DMS114 treated with DMSO at 0.1 percent for 48 hours (cell line): ENCODE results near the gene DICER1.

ENCODE experiments used
- DNase-seq: peaks from one replicate; lab custom pipeline; 2025; ENCODE audit not compliant: unreplicated experiment; lab: John Stamatoyannopoulos, UW

DICER1 gene

DNA sequence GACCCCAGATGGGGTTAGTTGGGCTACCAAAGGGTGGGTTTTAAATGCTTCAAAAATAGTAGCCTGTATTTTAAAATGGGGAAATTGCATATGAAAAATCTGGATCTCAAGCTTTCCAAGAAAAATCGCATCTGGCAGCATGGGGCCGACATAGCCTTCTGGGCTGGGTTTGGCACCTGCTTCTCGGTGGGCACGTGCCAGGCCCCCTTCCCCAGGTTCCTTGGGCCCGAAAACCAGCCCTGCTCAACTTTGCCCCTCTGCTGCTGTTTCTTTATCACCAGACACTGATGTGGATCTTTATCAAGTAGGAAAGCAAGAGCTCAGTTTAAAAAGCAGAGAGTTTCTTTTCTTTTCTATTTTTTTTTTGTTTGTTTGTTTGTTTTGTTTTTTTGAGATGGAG lies 95.1 kb downstream of the DICER1 start:
- DNase-seq, result no peak

DNA sequence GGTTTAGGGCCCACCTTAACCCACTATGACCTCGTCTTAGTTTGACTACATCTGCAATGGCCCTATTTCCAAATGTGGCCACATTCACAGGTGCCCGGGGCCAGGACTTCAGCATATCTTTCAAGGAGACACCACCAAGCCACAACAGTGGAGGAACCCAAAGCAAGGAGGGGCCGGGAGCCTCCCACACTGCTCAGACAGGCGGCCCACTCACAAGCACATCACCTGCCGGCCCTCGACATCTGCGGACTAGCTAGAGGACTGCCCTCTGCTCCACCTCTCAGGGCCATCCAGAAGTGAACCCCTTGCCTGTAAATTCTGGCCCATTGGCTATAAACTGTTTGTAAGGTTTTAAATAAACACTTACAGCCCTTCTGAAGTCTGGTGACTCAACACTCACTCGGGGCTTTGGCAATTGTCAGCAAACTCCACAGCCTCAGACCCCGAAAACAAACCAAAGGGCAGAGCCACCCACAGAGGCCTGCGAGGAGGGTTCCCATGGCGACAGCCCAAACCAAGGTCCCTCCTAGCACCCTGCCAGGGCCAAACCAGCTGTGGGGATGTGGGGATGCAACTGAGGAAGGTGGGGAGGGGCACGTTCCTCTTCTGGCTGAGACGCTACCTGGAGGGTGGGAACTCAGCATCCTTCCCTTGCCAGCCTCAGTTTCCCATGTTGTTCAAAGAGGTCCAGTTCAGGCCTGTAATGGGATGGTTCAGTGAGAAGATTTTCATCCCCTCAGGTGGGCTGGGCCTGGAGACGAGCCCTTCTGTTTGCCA lies 95.8 kb downstream of the DICER1 start:
- no peak for DNase-seq

DNA sequence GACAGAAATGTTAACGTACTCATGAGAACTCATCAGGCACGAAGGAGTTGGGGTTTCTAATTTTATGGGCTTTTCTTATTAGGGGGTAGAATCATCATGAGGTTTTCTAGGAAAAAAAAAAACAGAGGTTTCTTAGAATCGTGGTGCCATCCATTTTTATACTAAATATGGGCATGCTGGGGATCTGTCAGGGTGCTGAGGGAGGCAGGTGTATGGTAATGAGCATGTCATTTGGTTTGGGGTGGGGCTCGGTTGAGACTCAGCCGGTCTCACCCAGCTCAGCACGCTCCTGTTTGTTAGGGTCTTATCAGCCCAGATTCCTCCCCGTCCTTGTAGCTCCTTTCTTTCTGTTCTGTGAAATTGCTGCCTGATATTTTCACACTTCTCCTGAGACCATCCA lies 98.2 kb downstream of the DICER1 start:
- no peak for DNase-seq

DNA sequence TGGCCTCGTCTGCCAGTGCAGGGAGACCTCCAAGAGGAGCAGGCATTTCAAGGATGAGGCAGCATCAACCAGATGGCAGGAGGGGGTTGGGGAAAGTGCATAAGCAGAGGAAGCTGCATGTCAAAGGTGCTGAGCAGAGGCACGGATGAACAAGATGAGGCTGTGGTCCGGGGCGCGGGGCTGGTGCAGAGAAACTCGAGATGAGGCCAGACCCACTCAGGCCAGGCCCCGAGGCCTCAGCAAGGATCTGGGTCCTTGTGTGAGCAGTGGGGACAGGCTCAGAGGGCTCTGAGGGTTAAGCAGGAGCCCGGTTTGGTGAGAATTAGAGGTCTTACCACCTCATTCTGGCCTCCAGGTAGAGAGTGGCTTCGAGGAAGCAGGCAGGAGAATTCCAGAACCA lies 98.8 kb downstream of the DICER1 start:
- DNase-seq, result no peak

DNA sequence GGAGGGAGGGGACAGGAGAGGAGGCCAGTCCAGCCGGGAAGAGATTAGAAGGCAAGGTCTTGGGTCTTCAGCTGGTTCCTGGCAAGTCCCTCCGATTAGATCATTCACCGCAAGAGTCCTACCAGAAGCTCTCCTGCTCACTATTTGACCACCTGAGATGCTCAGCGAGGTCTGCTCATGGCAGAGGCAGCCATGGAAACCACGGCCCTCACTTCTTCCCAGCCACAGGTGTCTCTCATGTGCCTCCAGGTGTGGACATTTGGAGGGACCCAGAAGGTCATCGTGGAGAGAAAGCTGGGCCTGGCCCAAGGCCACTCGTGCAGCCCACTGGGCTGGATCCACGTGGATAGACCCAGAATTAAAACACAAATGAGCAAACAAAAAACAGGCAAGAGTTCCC lies 99.5 kb downstream of the DICER1 start:
- DNase-seq, result no peak

DNA sequence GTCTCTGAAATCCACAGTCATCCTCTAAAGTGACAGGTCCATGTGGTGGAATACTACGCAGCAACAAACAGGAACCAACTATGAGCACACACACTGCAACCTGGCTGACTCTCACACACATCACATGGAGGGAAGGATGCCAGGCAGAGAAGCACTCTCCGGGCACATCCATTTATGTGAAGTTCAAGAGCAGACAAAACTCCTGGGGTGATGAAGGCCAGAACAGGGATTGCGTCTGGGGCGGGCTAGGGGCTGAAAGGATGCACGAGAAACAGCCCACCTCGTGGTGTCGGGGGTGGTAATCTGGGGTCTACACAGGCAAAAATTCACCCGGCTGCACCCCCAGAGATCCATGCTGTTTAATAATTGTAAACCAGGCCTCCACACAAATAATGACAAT lies 100.2 kb downstream of the DICER1 start:
- no peak for DNase-seq

DNA sequence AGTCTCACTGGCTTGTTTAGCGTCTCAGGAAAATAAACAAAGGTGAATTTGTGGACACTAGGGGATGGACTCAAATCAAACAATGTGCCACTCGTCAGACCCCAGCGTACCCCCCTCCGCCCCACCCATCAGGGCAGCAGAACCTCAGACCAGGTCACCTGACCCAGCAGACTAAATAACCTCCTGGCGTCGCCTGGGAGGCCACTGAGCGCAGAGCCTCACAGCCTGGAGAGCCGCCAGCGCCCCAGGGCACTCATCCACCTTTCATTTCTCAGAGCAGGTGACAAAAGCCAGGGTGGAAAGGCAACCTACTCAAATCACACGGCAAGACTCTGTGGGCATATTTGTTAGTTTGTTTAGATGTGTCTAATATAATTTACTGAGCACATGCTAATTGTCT lies 100.9 kb downstream of the DICER1 start:
- no peak for DNase-seq

DNA sequence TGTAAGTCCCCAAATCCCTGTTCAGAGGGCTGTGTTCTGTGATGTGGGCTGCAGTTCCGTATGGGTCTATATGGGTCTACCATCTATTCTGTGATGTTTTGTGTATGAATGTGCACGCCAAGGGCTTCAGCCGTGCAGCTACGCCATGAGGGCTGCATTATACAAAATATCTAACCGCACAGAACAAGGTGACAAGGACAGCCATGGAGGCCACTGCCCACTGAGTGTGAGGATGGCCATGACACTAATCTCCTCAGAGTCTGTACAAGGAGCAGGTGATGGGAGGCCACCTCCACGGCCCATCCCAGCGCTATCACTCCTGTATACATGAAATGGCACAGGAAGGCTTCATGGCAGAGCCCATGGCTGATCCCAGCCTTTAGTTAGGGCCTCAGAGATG lies 102.0 kb downstream of the DICER1 start:
- DNase-seq, result no peak

DNA sequence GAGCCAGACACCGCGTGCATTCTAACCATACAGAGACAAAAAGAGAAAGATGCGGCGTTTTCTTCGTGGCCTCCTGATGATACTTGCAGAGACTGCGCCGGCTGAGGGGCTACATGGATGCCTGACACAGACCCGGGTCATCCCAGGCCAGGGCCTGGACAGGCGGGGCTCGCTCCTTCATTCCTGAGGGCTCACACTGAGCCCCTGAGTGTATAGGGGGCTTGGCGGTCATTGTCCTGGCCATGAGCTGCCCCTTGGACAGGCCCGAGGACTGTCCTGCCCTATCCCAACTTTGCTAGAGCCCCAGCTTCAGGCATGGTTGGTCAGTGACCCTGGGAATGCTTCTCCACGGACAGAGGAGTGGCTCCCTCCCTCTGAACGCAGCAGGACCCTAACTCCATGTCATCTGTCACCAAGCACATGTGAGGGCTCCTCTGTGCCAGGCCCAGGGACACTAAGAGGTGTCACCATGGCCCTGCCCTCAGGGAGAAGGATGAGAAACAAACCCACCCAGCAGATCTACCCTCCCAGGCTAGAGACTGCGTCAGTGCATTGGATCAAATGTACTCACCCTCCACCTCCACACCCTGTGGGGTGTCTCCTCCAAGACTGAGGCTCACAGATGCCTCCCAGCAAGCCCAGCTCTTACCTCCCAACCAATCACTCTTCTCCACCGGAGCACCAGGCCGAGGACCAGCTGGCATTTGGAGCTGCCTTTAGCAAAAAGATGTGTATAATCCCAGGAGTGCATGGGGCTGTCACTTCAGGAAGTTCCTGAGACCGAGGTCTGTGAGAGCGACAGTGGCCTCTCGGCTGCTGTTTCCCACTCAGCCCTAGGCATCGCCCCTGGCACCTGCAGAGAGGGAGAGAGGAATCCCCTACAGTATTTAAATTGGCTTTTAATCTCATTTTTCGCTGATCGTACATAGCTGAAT lies 102.7 kb downstream of the DICER1 start:
- no peak for DNase-seq

DNA sequence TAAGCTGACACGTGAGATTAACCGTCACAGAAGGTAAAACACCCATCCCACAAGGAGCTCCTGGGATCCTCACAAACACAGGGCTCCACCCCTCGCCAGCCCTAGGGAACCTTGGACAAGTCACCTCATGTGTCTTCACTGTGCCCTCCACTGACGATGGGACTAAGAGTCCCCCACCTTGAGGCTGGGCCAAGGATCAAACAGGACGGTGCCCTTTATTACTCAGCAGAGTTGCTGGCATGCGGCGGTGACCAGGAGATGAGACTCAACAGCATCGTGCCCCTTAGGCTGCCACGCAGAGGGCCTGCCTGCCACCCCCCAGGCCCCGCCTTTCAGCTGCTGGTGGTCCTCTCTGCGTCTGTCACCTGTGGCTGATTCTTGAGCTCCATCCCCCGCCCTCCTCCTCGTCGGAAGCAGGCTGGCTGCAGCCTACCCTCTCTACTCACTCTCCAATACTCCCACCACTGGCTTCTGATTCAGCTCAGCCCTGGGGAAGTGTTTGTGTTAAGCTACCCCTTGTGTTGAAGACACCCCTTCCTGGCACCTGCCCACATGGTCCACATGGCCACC lies 105.2 kb downstream of the DICER1 start:
- no peak for DNase-seq

DNA sequence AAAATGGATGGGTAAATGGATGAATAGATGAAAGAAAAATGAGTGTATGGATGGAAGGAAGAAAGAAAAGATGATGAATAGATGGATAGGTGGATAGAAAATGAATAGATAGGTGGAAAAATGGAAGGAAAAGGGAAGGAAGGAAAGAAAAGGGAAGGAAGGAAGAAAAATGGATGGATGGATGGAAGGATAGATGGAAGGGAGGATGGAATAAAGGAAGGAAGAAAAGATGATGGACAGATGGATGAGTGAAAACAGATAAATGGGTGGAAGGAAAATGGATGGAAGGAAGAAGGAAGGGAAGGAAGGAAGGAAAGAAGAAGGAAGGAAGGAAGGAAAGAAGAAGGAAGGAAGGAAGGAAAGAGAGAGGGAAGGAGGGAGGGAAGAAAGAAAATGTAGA lies 107.4 kb downstream of the DICER1 start:
- no peak for DNase-seq

DNA sequence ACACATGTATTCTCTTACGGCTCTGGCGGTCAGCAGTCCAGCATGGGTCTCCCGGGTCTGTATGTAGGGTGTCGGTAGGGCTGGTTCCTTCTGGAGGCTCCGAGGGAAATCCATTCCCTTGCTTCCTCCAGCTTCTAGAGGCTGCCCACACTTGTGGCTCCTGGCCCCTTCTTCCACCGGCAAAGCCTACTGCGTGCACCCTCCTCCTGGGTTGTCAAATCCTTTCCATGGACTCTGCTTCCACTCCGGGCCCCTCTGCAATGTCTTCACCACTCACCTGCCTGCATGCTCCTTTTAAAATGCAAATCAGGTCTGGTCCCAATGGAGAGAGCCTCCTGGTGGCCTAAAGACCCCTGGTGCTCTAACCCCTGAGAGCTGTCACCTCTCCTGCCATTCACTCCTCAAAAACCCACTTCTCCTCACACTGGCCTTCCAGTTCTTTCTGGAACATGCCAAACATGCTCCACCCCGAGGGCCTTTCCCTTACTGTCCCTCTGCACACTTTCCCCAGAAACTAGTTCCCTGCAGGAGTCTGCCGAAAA lies 108.5 kb downstream of the DICER1 start:
- no peak for DNase-seq

DNA sequence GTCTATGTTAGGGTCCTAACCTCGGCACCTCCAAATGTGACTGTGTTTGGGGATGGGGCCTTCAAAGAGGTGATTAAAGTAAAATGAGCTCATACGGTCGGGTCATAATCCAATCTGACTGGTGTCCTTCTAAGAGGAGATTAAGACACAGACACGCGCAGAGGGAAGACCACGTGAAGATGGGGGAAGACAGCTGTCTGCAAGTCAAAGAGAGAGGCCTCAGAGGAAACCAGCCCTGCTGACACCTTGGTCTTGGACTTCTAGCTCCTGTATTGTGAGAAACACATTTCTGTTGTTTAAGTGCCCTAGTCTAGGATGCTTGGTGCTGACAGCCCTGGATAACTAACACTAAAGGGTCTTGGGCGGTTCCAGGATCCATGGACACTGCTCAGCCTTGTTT lies 109.6 kb downstream of the DICER1 start:
- DNase-seq, result no peak

DNA sequence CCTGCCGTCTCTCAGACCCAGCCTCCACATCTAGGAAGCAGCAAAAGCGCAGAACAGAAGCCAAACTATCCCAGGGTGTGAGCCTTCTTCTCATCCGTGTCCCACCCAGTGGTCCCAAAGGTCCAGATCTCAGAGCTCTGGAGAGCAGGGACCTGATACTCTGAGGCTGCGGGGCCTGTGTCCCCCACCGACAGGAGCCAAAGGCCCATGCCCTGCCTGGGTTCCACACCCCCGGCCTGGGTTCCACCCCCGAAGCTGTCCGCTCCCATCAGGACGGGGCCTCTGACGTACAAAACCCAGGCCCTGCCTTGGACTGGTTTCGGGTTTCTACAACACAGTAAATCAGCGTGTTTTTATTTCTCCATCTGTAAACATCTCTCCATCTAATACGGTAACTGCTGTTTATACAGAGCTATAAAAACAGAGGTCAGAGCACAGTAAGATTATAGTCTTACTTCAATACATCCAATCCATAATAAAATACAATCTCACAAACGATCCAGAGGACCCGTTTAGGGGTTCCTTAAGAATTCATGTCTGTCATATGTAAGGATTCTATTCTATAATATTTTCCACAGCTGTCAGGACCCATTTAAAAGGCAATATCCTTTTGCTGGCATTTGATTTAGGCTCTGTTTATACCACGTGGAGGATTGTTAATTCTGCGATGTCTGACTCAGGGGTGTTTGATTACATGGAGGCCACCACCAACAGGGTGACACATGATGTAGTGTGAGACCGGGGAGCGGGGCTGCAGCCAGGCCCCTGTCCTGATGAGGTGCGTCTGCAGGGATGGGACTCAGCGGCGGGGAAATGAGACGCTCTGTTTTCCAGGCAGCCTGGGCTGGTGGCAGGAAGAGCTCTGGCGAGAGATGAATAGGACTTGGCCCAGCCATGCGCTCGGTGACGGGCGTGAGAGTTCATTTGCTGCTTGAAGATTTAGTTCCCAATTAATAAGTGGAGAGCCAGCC lies 110.3 kb downstream of the DICER1 start:
- DNase-seq, result no peak

DNA sequence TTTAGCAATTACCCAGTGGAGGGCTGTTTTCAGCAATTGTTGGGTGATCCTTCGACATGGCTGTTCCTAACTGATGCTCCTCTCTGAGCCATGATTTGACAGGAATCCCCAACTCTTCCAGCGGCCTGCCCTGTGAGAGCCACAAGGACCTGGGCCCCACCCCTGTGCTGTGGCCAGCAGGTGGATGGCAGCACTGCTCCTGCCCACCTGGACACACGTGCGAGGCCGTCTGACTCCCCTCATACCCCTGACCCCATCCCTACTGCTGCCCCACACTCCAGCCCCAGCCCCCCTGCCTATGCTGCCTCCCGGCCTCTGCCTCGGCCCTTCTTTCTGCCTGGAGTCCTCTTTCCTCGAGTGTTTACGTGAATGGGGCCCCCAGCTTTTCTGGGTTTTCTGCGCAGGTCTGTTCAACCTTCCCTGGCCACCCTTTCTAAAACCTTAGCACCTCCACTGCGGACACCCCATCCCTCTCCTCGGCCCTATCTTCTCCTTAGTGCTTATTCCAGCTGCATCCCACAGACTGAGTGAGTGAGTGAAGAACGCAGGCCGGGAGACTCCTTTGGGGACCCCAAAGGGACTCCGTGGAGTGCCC lies 111.4 kb downstream of the DICER1 start:
- no peak for DNase-seq

DNA sequence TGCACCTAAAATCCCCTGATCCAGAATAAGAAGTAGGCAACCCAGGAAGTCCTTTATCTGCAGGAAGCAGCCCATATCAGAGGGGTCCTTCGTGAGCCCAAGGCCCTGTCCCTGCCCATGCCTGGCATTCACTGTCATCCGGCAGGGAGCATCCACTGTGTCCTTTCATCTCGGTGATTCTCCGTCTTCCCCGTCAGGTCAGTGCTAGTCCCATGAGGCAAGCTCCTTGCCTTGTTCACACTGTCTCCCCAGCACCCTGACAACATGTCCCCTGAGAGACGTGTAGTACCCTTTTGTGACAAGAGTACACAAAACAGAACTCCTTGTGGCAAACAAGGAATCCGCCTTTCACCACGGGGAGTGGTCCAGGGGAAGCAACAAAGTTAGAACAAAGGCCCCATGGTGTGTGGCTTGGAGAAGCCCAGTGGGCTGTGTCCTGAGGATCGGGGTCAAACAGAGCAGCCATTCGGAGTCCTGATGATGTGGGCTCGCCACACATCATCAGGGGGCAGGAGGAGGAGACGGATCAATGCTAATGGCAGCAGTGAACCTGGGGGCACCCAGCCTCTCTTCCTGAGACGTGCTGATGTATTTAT lies 112.1 kb downstream of the DICER1 start:
- DNase-seq, result no peak

DNA sequence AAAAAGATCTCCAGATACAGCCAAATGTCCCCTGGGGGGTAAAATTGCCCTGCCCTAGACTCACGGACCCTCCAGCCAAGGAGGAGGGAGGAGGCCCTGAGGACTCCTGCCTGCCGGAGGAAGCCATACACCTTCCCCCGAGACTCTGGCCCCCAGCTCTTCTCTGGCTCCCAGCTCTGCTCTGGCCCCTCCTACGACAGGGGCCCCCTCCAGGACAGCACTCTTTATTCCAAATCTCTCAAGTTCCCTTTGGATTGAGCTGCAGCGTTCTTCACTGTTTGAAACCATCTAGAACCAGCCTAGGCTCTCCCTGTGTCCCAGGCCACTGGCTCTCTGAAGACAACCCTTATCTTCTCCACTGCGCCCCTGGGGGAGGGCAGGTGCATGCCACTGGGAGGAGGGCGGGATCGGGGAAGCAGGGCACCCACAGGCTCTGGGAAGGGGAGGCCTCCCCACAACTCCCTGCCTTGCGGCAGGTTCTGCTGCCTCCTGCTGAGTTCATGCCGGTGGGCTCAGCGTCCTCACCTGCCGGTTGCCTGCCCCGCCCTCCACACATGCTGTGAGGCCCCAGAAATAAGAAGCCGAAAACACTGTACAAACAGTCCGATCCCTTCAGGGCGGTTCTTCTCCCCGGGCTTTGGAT lies 112.7 kb downstream of the DICER1 start:
- no peak for DNase-seq

DNA sequence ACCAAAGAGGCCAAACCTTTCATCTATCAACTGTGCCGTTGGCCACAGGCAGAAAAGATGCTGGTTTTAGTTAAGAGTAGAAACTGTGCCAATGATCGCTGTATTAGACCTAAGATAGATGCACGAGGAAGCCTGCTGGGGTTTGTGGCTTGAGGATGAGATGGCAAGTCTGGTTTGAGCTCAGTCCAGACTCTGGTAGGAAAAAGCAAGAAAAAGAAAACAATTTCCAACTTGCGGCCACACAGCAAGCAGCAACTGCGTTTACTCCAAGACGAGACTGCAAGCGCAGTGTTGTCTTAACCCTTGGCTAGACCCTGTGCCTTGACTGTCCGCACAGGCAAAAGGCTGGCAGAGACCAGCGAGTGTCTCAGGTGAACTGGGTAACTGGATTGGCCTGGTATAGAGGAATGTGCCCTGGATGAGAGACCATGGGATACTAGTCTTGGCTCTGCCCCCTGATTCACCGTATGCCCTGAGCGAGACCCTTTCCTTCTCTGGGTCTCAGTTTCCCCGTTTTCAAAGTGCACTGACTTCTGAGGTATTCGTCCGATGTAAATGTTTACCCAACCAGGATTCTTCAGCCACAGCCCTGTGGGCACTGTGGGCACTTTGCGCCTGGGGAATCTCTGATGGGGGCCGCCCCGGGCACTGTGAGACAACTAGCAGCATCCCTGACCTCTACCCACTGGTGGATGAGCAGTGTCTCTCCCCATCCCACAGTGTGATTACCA lies 113.4 kb downstream of the DICER1 start:
- DNase-seq, result no peak

DNA sequence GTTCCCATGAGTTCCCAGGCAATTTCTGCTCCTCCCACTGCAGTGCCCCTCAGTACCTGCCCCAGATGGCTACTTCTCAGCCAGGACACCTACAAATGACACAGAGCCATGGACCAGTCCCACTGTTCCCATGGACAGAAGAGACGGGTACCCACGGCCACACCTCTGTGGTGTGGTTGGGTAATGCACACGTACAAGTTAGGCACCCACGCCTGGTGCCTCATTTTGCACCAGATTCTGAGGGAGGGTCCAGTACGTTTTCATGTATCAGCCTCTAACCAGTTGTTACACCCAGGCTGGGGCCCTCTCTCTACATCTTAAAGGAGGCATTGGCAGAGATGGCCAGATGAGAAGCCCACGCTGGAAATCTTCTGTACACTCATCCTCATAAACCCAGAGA lies 114.0 kb downstream of the DICER1 start:
- no peak for DNase-seq
